GM23338 (cell line): Measurements from ENCODE around the gene SLC12A6.

Experiments
- CREB1 ChIP-seq: fragments of 250-450 bp; sonication (Bioruptor Pico); IDR thresholded peaks from 2 replicates; pipeline ENCODE4 v1.5.0; 2020; ENCODE audit warnings: low read depth, mild to moderate bottlenecking, moderate library complexity
- CTCF ChIP-seq, 2 experiments: fragments of 200-600 bp in 1 of 2; sonication (generic) in 1 of 2; conservative IDR thresholded peaks; 2 replicates each; pipeline versions ENCODE4 v1.5.1 to v1.6.1; 2016 to 2017; ENCODE audit warnings: antibody characterized with exemption in 2 of 2, low read depth in 2 of 2, mild to moderate bottlenecking in 2 of 2, moderate library complexity in 1 of 2
- ETS1 ChIP-seq: IDR thresholded peaks from 2 replicates; pipeline ENCODE4 v1.6.1; 2016; ENCODE audit warnings: antibody characterized with exemption
- EZH2 ChIP-seq: fragments of 200-600 bp; sonication (generic); IDR thresholded peaks from one replicate; pipeline ENCODE4 v1.8.0; 2017; ENCODE audit warnings: antibody characterized with exemption, mild to moderate bottlenecking, low read depth; ENCODE audit not compliant: unreplicated experiment
- EZH2phosphoT487 ChIP-seq: fragments of 200-600 bp; sonication (generic); IDR thresholded peaks from one replicate; pipeline ENCODE4 v1.8.1; 2018; ENCODE audit warnings: antibody characterized with exemption; ENCODE audit not compliant: unreplicated experiment
- JUNB ChIP-seq: IDR thresholded peaks from one replicate; pipeline ENCODE4 v1.6.1; 2016; ENCODE audit warnings: antibody characterized with exemption; ENCODE audit not compliant: unreplicated experiment
- NANOG ChIP-seq: IDR thresholded peaks from 2 replicates; pipeline ENCODE4 v1.6.1; 2016; ENCODE audit warnings: antibody characterized with exemption, borderline replicate concordance
- POLR2AphosphoS5 ChIP-seq: IDR thresholded peaks from 2 replicates; pipeline ENCODE4 v1.6.1; 2016; ENCODE audit warnings: antibody characterized with exemption, low read depth
- REST ChIP-seq: IDR thresholded peaks from one replicate; pipeline ENCODE4 v1.6.1; 2018; ENCODE audit warnings: antibody characterized with exemption; ENCODE audit not compliant: unreplicated experiment
- ZNF331 ChIP-seq: fragments of 250-450 bp; sonication (Bioruptor Pico); IDR thresholded peaks from 2 replicates; pipeline ENCODE4 v1.5.0; 2020; ENCODE audit warnings: low read depth, mild to moderate bottlenecking, moderate library complexity

- no peak for TF ChIP-seq CTCF (conservative IDR thresholded peaks at IDR 0.05; ENCODE audit: low read depth in 2 of 2)
- TF ChIP-seq REST, result no peak
- no peak for TF ChIP-seq NANOG
- TF ChIP-seq EZH2, result no peak
- TF ChIP-seq POLR2AphosphoS5, result no peak
- no peak for TF ChIP-seq EZH2phosphoT487
- TF ChIP-seq ZNF331, result no peak
- no peak for TF ChIP-seq CREB1
- TF ChIP-seq ETS1, result no peak
- no peak for TF ChIP-seq JUNB
Observed at GRCh38 chr15:34252545-34252944, 85.0 kb downstream of the SLC12A6 start.
